HUDEP-2 (cell line): ENCODE results near the gene CERS6.
A peak's percentile ranks its signal among the peaks of the same experiment; 100 is the strongest.
"Not testable (repeated sequence)": the region's sequence is repeated elsewhere in the genome, so short reads cannot be mapped to it uniquely, and the experiment has no call there.

Experiments
- DNase-seq, 76 experiments: peaks; one replicate each; lab custom pipeline; 2025; ENCODE audit not compliant: unreplicated experiment in 76 of 76; lab: John Stamatoyannopoulos, UW

CERS6 gene

GRCh38 chr2:168787782-168788376, 331.8 kb downstream of the CERS6 start:
- DNase-seq, result no peak

GRCh38 chr2:168789776-168790175, 333.7 kb downstream of the CERS6 start:
- no peak for DNase-seq

GRCh38 chr2:168790226-168790902, 334.3 kb downstream of the CERS6 start:
- DNase-seq, result no peak

- DNase-seq, result not testable (repeated sequence)
These were observed 335.1 kb downstream of the CERS6 start for GRCh38 chr2:168791140-168791539.

GRCh38 chr2:168793596-168793995, 337.5 kb downstream of the CERS6 start:
- no peak for DNase-seq

- no peak for DNase-seq
These were observed 338.9 kb downstream of the CERS6 start for GRCh38 chr2:168794968-168795367.

- no peak for DNase-seq
These were observed 340.1 kb downstream of the CERS6 start for GRCh38 chr2:168796090-168796577.

GRCh38 chr2:168796583-168797285, 340.7 kb downstream of the CERS6 start:
- DNase-seq, result peak in 5 of 76 experiments; percentile 6 to 27 (median 17)

GRCh38 chr2:168797286-168797655, 341.2 kb downstream of the CERS6 start:
- peak in 5 of 76 experiments; percentile 11 to 25 (median 18) for DNase-seq

- no peak for DNase-seq
These were observed 342.2 kb downstream of the CERS6 start for GRCh38 chr2:168798076-168798887.

- no peak for DNase-seq
These were observed 342.9 kb downstream of the CERS6 start for GRCh38 chr2:168798888-168799410.

- no peak for DNase-seq
These were observed 345.4 kb downstream of the CERS6 start for GRCh38 chr2:168801471-168801870.

- DNase-seq, result no peak
These were observed 346.1 kb downstream of the CERS6 start, which contains the start of gene NOSTRIN for GRCh38 chr2:168801961-168802858. Gene NOSTRIN, plus strand, starts transcription at chr2:168802637. Its CDS starts 10 bp downstream, at chr2:168802647.

GRCh38 chr2:168802859-168803725, 347.0 kb downstream of the CERS6 start:
- DNase-seq, result peak in 1 of 76 experiments; percentile 17

- DNase-seq, result peak in 2 of 76 experiments; percentile 7 to 9
These were observed 348.1 kb downstream of the CERS6 start for GRCh38 chr2:168804214-168804613.

- DNase-seq, result no peak
These were observed 349.5 kb downstream of the CERS6 start for GRCh38 chr2:168805615-168806014.

GRCh38 chr2:168809537-168809936, 353.5 kb downstream of the CERS6 start:
- DNase-seq, result no peak

- DNase-seq, result no peak
These were observed 354.2 kb downstream of the CERS6 start for GRCh38 chr2:168810235-168810634.
